ENCODE results near the gene GARS1. TPM values are rescaled to one million over a fixed set of nuclear protein-coding genes. Genes with fewer than 3 reads are reported as not detected.

Gene GARS1
- total RNA-seq, 1 experiment from 2014 or later: 380 TPM

- Mint-ChIP-seq H3K4me1 (ENCODE audit: low read depth, unreplicated experiment) (no peaks in the 10 kb centered on the region), H3K36me3 (ENCODE audit: insufficient read depth, unreplicated experiment) (peaks cover 59% of the 10 kb centered on the region), H3K27me3 (ENCODE audit: insufficient read depth, unreplicated experiment) (no peaks in the 10 kb centered on the region), H3K4me3 (ENCODE audit: unreplicated experiment) (no peak overlapping the region), H3K9me3 (ENCODE audit: unreplicated experiment) (no peaks in the 10 kb centered on the region), H3K27ac (ENCODE audit: unreplicated experiment) (no peak overlapping the region)
- TF ChIP-seq CTCF (IDR thresholded peaks at IDR 0.05; ENCODE audit: insufficient read depth in 1 of 2, low read depth in 1 of 2, low read length in 1 of 2, severe bottlenecking in 1 of 2, unreplicated experiment in 1 of 2): no peak
- CTCF ChIA-PET: no interaction called here
- BruUV-seq (replicated peaks): no TSS peak
- intact Hi-C loops (cut with micrococcal nuclease; ENCODE audit: unreplicated experiment): no loop called here
- no peak overlapping the region for H3K4me3 ChIP-seq (ENCODE audit: low read depth, low read length)
- H3K27me3 ChIP-seq (replicated peaks; ENCODE audit: control insufficient read depth, insufficient read depth, low read length): no peaks in the 10 kb centered on the region
- DNase-seq: no peak
- H3K9me3 ChIP-seq: no peaks in the 10 kb centered on the region
- no peaks in the 10 kb centered on the region for H3K36me3 ChIP-seq (ENCODE audit: control insufficient read depth, insufficient read depth, low read length)
- H3K4me1 ChIP-seq: no peaks in the 10 kb centered on the region
- POLR2A ChIA-PET: no interaction called here
Observed at GRCh38 chr7:30642789-30643188, 48.1 kb downstream of the GARS1 start.

GRCh38 chr7:30644286-30644955 is 49.7 kb downstream of the GARS1 start:
- CTCF ChIA-PET: no interaction called here

GRCh38 chr7:30645661-30646060 is 51.0 kb downstream of the GARS1 start:
- ChIA-PET CTCF (no interaction called here), POLR2A (no interaction called here)
- Histone ChIP-seq H3K4me1 (no peaks in the 10 kb centered on the region), H3K36me3 (ENCODE audit: control insufficient read depth, insufficient read depth, low read length) (no peaks in the 10 kb centered on the region), H3K27me3 (replicated peaks; ENCODE audit: control insufficient read depth, insufficient read depth, low read length) (no peaks in the 10 kb centered on the region), H3K4me3 (ENCODE audit: low read depth, low read length) (no peak overlapping the region), H3K9me3 (no peaks in the 10 kb centered on the region)
- Mint-ChIP-seq H3K36me3 (ENCODE audit: insufficient read depth, unreplicated experiment) (peaks cover 81% of the 10 kb centered on the region), H3K27me3 (ENCODE audit: insufficient read depth, unreplicated experiment) (no peaks in the 10 kb centered on the region), H3K4me3 (ENCODE audit: unreplicated experiment) (no peak overlapping the region), H3K4me1 (ENCODE audit: low read depth, unreplicated experiment) (no peaks in the 10 kb centered on the region), H3K9me3 (ENCODE audit: unreplicated experiment) (no peaks in the 10 kb centered on the region), H3K27ac (ENCODE audit: unreplicated experiment) (no peak overlapping the region)
- intact Hi-C loops (cut with micrococcal nuclease; ENCODE audit: unreplicated experiment): loop anchor here (5.0 kb wide), 1 partner anchor 97 kb away; no protein-coding TSS in a partner anchor
- DNase-seq: no peak
- BruUV-seq (replicated peaks): no TSS peak
- no peak for TF ChIP-seq CTCF (IDR thresholded peaks at IDR 0.05; ENCODE audit: insufficient read depth in 1 of 2, low read depth in 1 of 2, low read length in 1 of 2, severe bottlenecking in 1 of 2, unreplicated experiment in 1 of 2)

More at GRCh38 chr7:30644286-30644955, 49.7 kb downstream of the GARS1 start:
- Mint-ChIP-seq H3K36me3 (ENCODE audit: insufficient read depth, unreplicated experiment) (peaks cover 76% of the 10 kb centered on the region), H3K27ac (ENCODE audit: unreplicated experiment) (no peak overlapping the region), H3K9me3 (ENCODE audit: unreplicated experiment) (no peaks in the 10 kb centered on the region), H3K4me3 (ENCODE audit: unreplicated experiment) (no peak overlapping the region), H3K4me1 (ENCODE audit: low read depth, unreplicated experiment) (no peaks in the 10 kb centered on the region), H3K27me3 (ENCODE audit: insufficient read depth, unreplicated experiment) (no peaks in the 10 kb centered on the region)
- intact Hi-C loops (cut with micrococcal nuclease; ENCODE audit: unreplicated experiment): no loop called here
- Histone ChIP-seq H3K36me3 (ENCODE audit: control insufficient read depth, insufficient read depth, low read length) (no peaks in the 10 kb centered on the region), H3K27me3 (replicated peaks; ENCODE audit: control insufficient read depth, insufficient read depth, low read length) (no peaks in the 10 kb centered on the region), H3K9me3 (no peaks in the 10 kb centered on the region), H3K4me1 (no peaks in the 10 kb centered on the region), H3K4me3 (ENCODE audit: low read depth, low read length) (no peak overlapping the region)
- no peak for TF ChIP-seq CTCF (IDR thresholded peaks at IDR 0.05; ENCODE audit: insufficient read depth in 1 of 2, low read depth in 1 of 2, low read length in 1 of 2, severe bottlenecking in 1 of 2, unreplicated experiment in 1 of 2)
- no peak for DNase-seq
- BruUV-seq (replicated peaks): no TSS peak
- POLR2A ChIA-PET: no interaction called here
